HL-60 (cell line): Measurements from ENCODE around the gene OS9.
A peak's percentile ranks its signal among the peaks of the same experiment; 100 is the strongest.

Experiments used
- DNase-seq, 2 experiments: peaks; one replicate each; pipeline ENCODE4 v3.0.0-alpha.2; 2010 to 2020; ENCODE audit warnings: low read depth in 1 of 2, low spot score in 1 of 2
- H3K27ac ChIP-seq: fragments of 250-450 bp; sonication (Bioruptor Pico); replicated peaks from 2 replicates; pipeline ENCODE4 v1.5.1; 2020; ENCODE audit warnings: mild to moderate bottlenecking, moderate library complexity
- H3K27me3 ChIP-seq: fragments of 250-450 bp; sonication (Bioruptor Pico); 2 replicates; pipeline ENCODE4 v1.5.1; 2021; ENCODE audit warnings: mild to moderate bottlenecking, moderate library complexity; ENCODE audit not compliant: insufficient read depth, poor library complexity, severe bottlenecking
- H3K4me3 ChIP-seq: replicated peaks from 2 replicates; pipeline ENCODE4 v1.5.1; 2011; ENCODE audit warnings: mild to moderate bottlenecking, control low read depth, low read length; ENCODE audit not compliant: insufficient read depth
- GABPA ChIP-seq: IDR thresholded peaks from 2 replicates; pipeline ENCODE4 v1.6.1; 2012; ENCODE audit warnings: low read depth
- POLR2AphosphoS5 ChIP-seq: IDR thresholded peaks from 2 replicates; pipeline ENCODE4 v1.6.1; 2012; ENCODE audit warnings: low read depth
- SPI1 ChIP-seq: IDR thresholded peaks from 2 replicates; pipeline ENCODE4 v1.6.1; 2012; ENCODE audit warnings: low read depth, mild to moderate bottlenecking, borderline replicate concordance
- TF ChIP-seq, protein P1 (sequence below): IDR thresholded peaks from one replicate; pipeline ENCODE4 v1.5.1; 2011; ENCODE audit warnings: low read length, control low read depth, inconsistent platforms; ENCODE audit not compliant: insufficient read depth
- TF ChIP-seq, protein P2 (sequence below): IDR thresholded peaks from 2 replicates; pipeline ENCODE4 v1.6.1; 2012; ENCODE audit warnings: low read depth; ENCODE audit not compliant: insufficient replicate concordance

OS9 gene

DNA sequence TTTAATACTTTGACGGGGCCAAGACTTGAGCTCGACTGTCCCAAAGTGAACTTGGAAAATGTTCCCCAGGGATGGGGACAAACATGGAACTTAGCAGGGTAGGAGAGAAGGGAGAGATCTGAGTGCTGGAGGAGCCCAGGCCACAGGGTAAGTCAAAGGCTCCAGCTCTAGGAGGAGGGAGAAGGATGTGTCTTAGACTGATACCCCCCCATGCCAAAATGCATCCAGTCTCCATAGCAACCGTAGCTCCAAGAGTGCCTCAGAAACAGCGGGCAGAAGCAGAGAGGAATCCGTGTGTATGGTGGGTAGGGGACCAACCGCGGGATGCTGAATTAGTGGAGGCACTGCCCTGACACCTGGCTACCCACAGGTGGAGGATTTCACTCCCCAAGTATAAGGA is 45.5 kb downstream of the OS9 start:
- Histone ChIP-seq H3K27me3 (no peaks in the 10 kb centered on the region), H3K27ac (no peak overlapping the region), H3K4me3 (no peak overlapping the region)
- TF ChIP-seq, protein P1, sequence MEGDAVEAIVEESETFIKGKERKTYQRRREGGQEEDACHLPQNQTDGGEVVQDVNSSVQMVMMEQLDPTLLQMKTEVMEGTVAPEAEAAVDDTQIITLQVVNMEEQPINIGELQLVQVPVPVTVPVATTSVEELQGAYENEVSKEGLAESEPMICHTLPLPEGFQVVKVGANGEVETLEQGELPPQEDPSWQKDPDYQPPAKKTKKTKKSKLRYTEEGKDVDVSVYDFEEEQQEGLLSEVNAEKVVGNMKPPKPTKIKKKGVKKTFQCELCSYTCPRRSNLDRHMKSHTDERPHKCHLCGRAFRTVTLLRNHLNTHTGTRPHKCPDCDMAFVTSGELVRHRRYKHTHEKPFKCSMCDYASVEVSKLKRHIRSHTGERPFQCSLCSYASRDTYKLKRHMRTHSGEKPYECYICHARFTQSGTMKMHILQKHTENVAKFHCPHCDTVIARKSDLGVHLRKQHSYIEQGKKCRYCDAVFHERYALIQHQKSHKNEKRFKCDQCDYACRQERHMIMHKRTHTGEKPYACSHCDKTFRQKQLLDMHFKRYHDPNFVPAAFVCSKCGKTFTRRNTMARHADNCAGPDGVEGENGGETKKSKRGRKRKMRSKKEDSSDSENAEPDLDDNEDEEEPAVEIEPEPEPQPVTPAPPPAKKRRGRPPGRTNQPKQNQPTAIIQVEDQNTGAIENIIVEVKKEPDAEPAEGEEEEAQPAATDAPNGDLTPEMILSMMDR, result no peak
- TF ChIP-seq, protein P2, sequence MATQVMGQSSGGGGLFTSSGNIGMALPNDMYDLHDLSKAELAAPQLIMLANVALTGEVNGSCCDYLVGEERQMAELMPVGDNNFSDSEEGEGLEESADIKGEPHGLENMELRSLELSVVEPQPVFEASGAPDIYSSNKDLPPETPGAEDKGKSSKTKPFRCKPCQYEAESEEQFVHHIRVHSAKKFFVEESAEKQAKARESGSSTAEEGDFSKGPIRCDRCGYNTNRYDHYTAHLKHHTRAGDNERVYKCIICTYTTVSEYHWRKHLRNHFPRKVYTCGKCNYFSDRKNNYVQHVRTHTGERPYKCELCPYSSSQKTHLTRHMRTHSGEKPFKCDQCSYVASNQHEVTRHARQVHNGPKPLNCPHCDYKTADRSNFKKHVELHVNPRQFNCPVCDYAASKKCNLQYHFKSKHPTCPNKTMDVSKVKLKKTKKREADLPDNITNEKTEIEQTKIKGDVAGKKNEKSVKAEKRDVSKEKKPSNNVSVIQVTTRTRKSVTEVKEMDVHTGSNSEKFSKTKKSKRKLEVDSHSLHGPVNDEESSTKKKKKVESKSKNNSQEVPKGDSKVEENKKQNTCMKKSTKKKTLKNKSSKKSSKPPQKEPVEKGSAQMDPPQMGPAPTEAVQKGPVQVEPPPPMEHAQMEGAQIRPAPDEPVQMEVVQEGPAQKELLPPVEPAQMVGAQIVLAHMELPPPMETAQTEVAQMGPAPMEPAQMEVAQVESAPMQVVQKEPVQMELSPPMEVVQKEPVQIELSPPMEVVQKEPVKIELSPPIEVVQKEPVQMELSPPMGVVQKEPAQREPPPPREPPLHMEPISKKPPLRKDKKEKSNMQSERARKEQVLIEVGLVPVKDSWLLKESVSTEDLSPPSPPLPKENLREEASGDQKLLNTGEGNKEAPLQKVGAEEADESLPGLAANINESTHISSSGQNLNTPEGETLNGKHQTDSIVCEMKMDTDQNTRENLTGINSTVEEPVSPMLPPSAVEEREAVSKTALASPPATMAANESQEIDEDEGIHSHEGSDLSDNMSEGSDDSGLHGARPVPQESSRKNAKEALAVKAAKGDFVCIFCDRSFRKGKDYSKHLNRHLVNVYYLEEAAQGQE, result no peak
- no peak for TF ChIP-seq POLR2AphosphoS5
- no peak for TF ChIP-seq GABPA
- TF ChIP-seq SPI1, result no peak
- DNase-seq, result no peak

DNA sequence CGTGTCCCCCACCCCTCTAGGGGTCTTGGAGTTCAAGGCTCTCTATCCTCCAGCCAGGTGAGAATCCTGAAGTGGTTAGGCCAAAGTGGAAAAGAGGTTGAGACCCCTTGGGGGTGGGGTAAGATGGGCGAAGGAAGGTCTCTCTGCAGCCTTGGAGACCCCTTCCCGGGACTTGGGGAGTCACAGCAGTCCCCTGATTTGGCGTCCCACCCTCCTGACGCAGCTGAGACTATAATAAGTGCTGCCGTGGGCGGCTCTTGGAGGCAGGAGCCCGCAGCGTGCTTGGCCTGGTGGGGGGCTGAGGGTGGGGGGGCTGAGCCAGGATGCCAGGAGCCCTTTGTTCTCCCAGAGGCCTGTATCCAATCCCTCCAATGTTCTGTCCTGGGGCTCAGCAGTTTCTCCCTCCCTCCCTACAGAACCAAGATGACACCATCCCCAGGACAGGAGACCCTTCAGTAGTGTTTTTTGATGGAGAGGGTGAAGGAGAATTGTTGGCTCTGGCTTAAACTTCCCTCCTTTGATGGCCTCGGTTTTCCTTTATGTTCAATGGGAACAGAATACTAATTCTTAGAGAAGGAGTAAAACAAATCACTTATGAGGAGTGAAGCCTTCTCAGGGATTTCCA is 46.1 kb downstream of the OS9 start:
- no peaks in the 10 kb centered on the region for H3K27me3 ChIP-seq
- H3K27ac ChIP-seq, result no peak overlapping the region
- TF ChIP-seq, protein P1, result no peak
- TF ChIP-seq GABPA (no peak), POLR2AphosphoS5 (no peak)
- H3K4me3 ChIP-seq, result no peak overlapping the region
- no peak for DNase-seq

DNA sequence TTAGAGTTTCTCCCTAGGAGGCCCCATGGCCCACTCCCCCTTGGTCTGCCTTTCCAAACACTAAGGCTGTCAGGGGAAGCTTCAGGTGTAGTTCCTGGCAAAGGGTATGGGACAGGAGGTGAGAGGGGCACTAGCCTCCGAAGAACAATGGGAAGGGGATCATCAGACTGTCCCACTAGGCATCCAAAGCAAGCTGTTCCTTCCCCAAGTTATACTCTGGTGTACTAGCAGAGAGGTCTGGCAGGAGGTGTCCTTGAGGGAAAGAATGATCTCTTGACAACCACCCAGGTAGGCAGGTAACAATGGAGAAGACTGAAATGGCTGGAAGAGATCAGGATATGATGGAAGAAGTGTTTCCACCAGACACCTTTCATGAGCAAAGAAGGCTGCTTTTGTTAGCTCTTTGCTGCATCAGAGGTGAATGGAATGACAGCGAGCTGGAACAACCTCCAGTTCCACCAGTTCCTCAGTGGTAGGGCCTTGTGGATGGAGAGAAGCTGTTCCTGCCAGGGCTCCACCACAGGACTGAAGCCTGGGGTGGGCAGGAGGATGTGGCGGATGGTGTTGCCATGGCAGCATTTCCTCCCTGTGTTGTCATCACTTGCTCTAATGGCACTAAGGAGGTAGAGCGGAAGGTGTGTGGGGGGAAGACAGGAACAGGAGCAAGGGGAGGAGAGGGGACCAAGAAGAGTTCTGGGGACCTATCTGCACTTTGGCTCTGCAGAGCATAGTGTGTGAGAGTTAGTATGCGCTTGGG is 46.9 kb downstream of the OS9 start:
- Histone ChIP-seq H3K27ac (no peak overlapping the region; the same call in 1 of the 2 replicates), H3K4me3 (peak overlapping the region; percentile 59), H3K27me3 (no peaks in the 10 kb centered on the region)
- DNase-seq, result peak; percentile 78 to 84
- peak; percentile 32; the same call in 1 of the 2 replicates for TF ChIP-seq SPI1
- TF ChIP-seq, protein P1, result no peak

GRCh38 chr12:57741413-57741789 is 47.5 kb downstream of the OS9 start:
- H3K4me3 ChIP-seq, result peak overlapping the region; percentile 59
- no peak for DNase-seq
- peak overlapping the region; percentile 52 for H3K27ac ChIP-seq
- no peaks in the 10 kb centered on the region for H3K27me3 ChIP-seq
- no peak for TF ChIP-seq GABPA
- TF ChIP-seq POLR2AphosphoS5, result no peak
- TF ChIP-seq, protein P2, result no peak
- no peak for TF ChIP-seq SPI1
